Activated T-cell treated with anti-CD3 and anti-CD28 coated beads, Interleukin-2, amount 50 U/mL, for 24 hours (primary cell): ENCODE data around the gene PLCB3.
"Not testable (repeated sequence)": the region's sequence is repeated elsewhere in the genome, so short reads cannot be mapped to it uniquely, and the experiment has no call there.

Experiments used
- DNase-seq: peaks from one replicate; pipeline ENCODE4 v3.0.0-alpha.2; 2020
- H3K27ac Mint-ChIP-seq: 2 replicates; pipeline ENCODE4 v1.8.0; 2020; ENCODE audit warnings: mild to moderate bottlenecking, mixed read lengths
- H3K27me3 Mint-ChIP-seq: 2 replicates; pipeline ENCODE4 v1.8.0; 2020; ENCODE audit warnings: mixed read lengths
- H3K36me3 Mint-ChIP-seq: 2 replicates; pipeline ENCODE4 v1.8.0; 2020; ENCODE audit warnings: low read depth, mixed read lengths
- H3K4me1 Mint-ChIP-seq: 2 replicates; pipeline ENCODE4 v1.8.0; 2020; ENCODE audit warnings: low read depth, mixed read lengths
- H3K4me3 Mint-ChIP-seq: 2 replicates; pipeline ENCODE4 v1.8.0; 2020; ENCODE audit warnings: mild to moderate bottlenecking, moderate library complexity, mixed read lengths
- H3K9me3 Mint-ChIP-seq: 2 replicates; pipeline ENCODE4 v1.8.0; 2020; ENCODE audit warnings: mixed read lengths

The PLCB3 gene

GRCh38 chr11:64297699-64298358, 46.5 kb downstream of the PLCB3 start:
- no peak overlapping the region for H3K27ac Mint-ChIP-seq
- H3K4me1 Mint-ChIP-seq = peaks cover 22% of the 10 kb centered on the region
- H3K9me3 Mint-ChIP-seq = no peaks in the 10 kb centered on the region
- no peak for DNase-seq
- peaks cover 87% of the 10 kb centered on the region for H3K27me3 Mint-ChIP-seq
- no peak overlapping the region for H3K4me3 Mint-ChIP-seq
- H3K36me3 Mint-ChIP-seq = no peaks in the 10 kb centered on the region

GRCh38 chr11:64298966-64299846, 47.9 kb downstream of the PLCB3 start:
- Mint-ChIP-seq H3K4me3 (peak overlapping the region; percentile 54), H3K36me3 (no peaks in the 10 kb centered on the region), H3K27ac (no peak overlapping the region), H3K4me1 (peaks cover 28% of the 10 kb centered on the region), H3K9me3 (no peaks in the 10 kb centered on the region), H3K27me3 (peaks cover 76% of the 10 kb centered on the region)
- DNase-seq = no peak

GRCh38 chr11:64299847-64300648, 48.7 kb downstream of the PLCB3 start, which contains the start of gene CATSPERZ:
Gene CATSPERZ, plus strand, starts transcription at chr11:64300358. Its CDS starts 53 bp downstream, at chr11:64300411.
- H3K27ac Mint-ChIP-seq = no peak within 1 kb of the TSS
- DNase-seq = peak; percentile 51
- H3K27me3 Mint-ChIP-seq = peaks cover 70% of the 10 kb centered on the region

GRCh38 chr11:64303109-64304031, 52.0 kb downstream of the PLCB3 start:
- peaks cover 24% of the 10 kb centered on the region for H3K36me3 Mint-ChIP-seq
- no peaks in the 10 kb centered on the region for H3K9me3 Mint-ChIP-seq
- H3K27me3 Mint-ChIP-seq = peaks cover 37% of the 10 kb centered on the region
- H3K4me3 Mint-ChIP-seq = peak overlapping the region; percentile 86
- H3K27ac Mint-ChIP-seq = peak overlapping the region; percentile 99
- no peak for DNase-seq
- H3K4me1 Mint-ChIP-seq = peaks cover 43% of the 10 kb centered on the region

More at GRCh38 chr11:64299847-64300648, 48.7 kb downstream of the PLCB3 start, which contains the start of gene CATSPERZ:
- peaks cover 33% of the 10 kb centered on the region for H3K4me1 Mint-ChIP-seq
- H3K9me3 Mint-ChIP-seq = no peaks in the 10 kb centered on the region
- peaks cover 4% of the 10 kb centered on the region for H3K36me3 Mint-ChIP-seq
- H3K4me3 Mint-ChIP-seq = peak within 1 kb of the TSS; percentile 57

- Mint-ChIP-seq H3K27ac (peak overlapping the region; percentile 99), H3K4me3 (peak overlapping the region; percentile 86), H3K27me3 (peaks cover 31% of the 10 kb centered on the region), H3K4me1 (peaks cover 43% of the 10 kb centered on the region), H3K9me3 (no peaks in the 10 kb centered on the region), H3K36me3 (peaks cover 27% of the 10 kb centered on the region)
- DNase-seq = no peak
These were observed 52.6 kb downstream of the PLCB3 start for GRCh38 chr11:64304032-64304315.

- Mint-ChIP-seq H3K27me3 (peaks cover 26% of the 10 kb centered on the region), H3K4me3 (peak overlapping the region; percentile 86), H3K4me1 (peaks cover 45% of the 10 kb centered on the region), H3K36me3 (peaks cover 32% of the 10 kb centered on the region), H3K9me3 (no peaks in the 10 kb centered on the region), H3K27ac (peak overlapping the region; percentile 99)
- DNase-seq = peak; percentile 96
These were observed 53.2 kb downstream of the PLCB3 start for GRCh38 chr11:64304316-64305072.

GRCh38 chr11:64305075-64305690, 53.9 kb downstream of the PLCB3 start, which contains the start of gene ESRRA:
Gene ESRRA, plus strand, starts transcription at chr11:64305524. Its CDS starts 1,656 bp downstream, at chr11:64307180.
- peak within 1 kb of the TSS; percentile 99 for H3K27ac Mint-ChIP-seq
- peak; percentile 99 for DNase-seq
- H3K4me1 Mint-ChIP-seq = peaks cover 44% of the 10 kb centered on the region
- peaks cover 20% of the 10 kb centered on the region for H3K27me3 Mint-ChIP-seq
- H3K9me3 Mint-ChIP-seq = no peaks in the 10 kb centered on the region
- H3K4me3 Mint-ChIP-seq = peak within 1 kb of the TSS; percentile 96
- peaks cover 36% of the 10 kb centered on the region for H3K36me3 Mint-ChIP-seq

- no peaks in the 10 kb centered on the region for H3K9me3 Mint-ChIP-seq
- H3K4me1 Mint-ChIP-seq = peaks cover 39% of the 10 kb centered on the region
- peak; percentile 83 for DNase-seq
- H3K27ac Mint-ChIP-seq = peak overlapping the region; percentile 94
- peak overlapping the region; percentile 96 for H3K4me3 Mint-ChIP-seq
- peaks cover 40% of the 10 kb centered on the region for H3K36me3 Mint-ChIP-seq
- H3K27me3 Mint-ChIP-seq = peaks cover 12% of the 10 kb centered on the region
These were observed 54.6 kb downstream of the PLCB3 start for GRCh38 chr11:64305691-64306562.

GRCh38 chr11:64306563-64306875, 55.2 kb downstream of the PLCB3 start:
- peak overlapping the region; percentile 96 for H3K4me3 Mint-ChIP-seq
- peaks cover 43% of the 10 kb centered on the region for H3K36me3 Mint-ChIP-seq
- H3K27ac Mint-ChIP-seq = peak overlapping the region; percentile 94
- H3K27me3 Mint-ChIP-seq = peaks cover 9% of the 10 kb centered on the region
- no peaks in the 10 kb centered on the region for H3K9me3 Mint-ChIP-seq
- H3K4me1 Mint-ChIP-seq = peaks cover 39% of the 10 kb centered on the region
- no peak for DNase-seq

GRCh38 chr11:64306876-64307622, 55.7 kb downstream of the PLCB3 start:
- Mint-ChIP-seq H3K27ac (peak overlapping the region; percentile 94), H3K9me3 (no peaks in the 10 kb centered on the region), H3K27me3 (peaks cover 4% of the 10 kb centered on the region), H3K36me3 (peaks cover 44% of the 10 kb centered on the region), H3K4me3 (peak overlapping the region; percentile 96), H3K4me1 (peaks cover 39% of the 10 kb centered on the region)
- no peak for DNase-seq

GRCh38 chr11:64307795-64308194, 56.5 kb downstream of the PLCB3 start:
- H3K9me3 Mint-ChIP-seq, H3K27me3 Mint-ChIP-seq, DNase-seq: not testable (repeated sequence)
- peak overlapping the region; percentile 63 for H3K27ac Mint-ChIP-seq
- H3K4me3 Mint-ChIP-seq = peak overlapping the region; percentile 96
- H3K36me3 Mint-ChIP-seq = peaks cover 52% of the 10 kb centered on the region
- peaks cover 46% of the 10 kb centered on the region for H3K4me1 Mint-ChIP-seq
